WTC11 (cell line): ENCODE data around the gene U2AF2. TPM values are rescaled to one million over a fixed set of nuclear protein-coding genes. Genes with fewer than 3 reads are reported as not detected.

Experiments used
- ATAC-seq: fragments of 200-7000 bp; cut with Tn5 transposase; 2 replicates; pipeline ENCODE4 v1.10.0; 2021; ENCODE audit warnings: mild to moderate bottlenecking, moderate library complexity
- CTCF ChIA-PET: fragments of 300-600 bp; sonication (Branson Sonifier 250); formaldehyde crosslinking; loops from one replicate; lab custom pipeline; 2021; ENCODE audit warnings: antibody characterized with exemption; lab: Charles Lee
- POLR2A ChIA-PET: fragments of 350-600 bp; sonication (Branson Sonifier 250); formaldehyde crosslinking; loops from one replicate; lab custom pipeline; 2021; ENCODE audit warnings: antibody characterized with exemption; lab: Charles Lee
- DNase-seq: peaks from one replicate; pipeline ENCODE4 v3.0.0; 2021; ENCODE audit warnings: low spot score
- H3K27ac Mint-ChIP-seq: 2 replicates; pipeline ENCODE4 v1.8.0; 2021; ENCODE audit warnings: mixed read lengths
- H3K27me3 Mint-ChIP-seq: 2 replicates; pipeline ENCODE4 v1.8.0; 2021; ENCODE audit warnings: low read depth, mild to moderate bottlenecking, moderate library complexity, mixed read lengths
- H3K36me3 Mint-ChIP-seq: 2 replicates; pipeline ENCODE4 v1.8.0; 2021; ENCODE audit warnings: mixed read lengths
- H3K4me1 Mint-ChIP-seq: 2 replicates; pipeline ENCODE4 v1.8.0; 2022; ENCODE audit warnings: mixed read lengths
- H3K4me3 Mint-ChIP-seq: 2 replicates; pipeline ENCODE4 v1.8.0; 2021; ENCODE audit warnings: mild to moderate bottlenecking, moderate library complexity, mixed read lengths
- H3K9me3 Mint-ChIP-seq: 2 replicates; pipeline ENCODE4 v1.8.0; 2021; ENCODE audit warnings: mixed read lengths
- ARID4B ChIP-seq: sonication (generic); formaldehyde crosslinking; IDR thresholded peaks from 2 replicates; pipeline ENCODE4 v1.8.0; 2023; ENCODE audit warnings: missing genetic modification reagents, mild to moderate bottlenecking, borderline replicate concordance
- CTCF ChIP-seq: fragments of 200-600 bp; IDR thresholded peaks from 2 replicates; pipeline ENCODE4 v1.8.0; 2022; ENCODE audit warnings: antibody characterized with exemption
- ESRRA ChIP-seq: sonication (generic); formaldehyde crosslinking; IDR thresholded peaks from 2 replicates; pipeline ENCODE4 v1.8.1; 2022; ENCODE audit warnings: mild to moderate bottlenecking, missing genetic modification reagents, borderline replicate concordance
- IRF2 ChIP-seq: sonication (generic); formaldehyde crosslinking; IDR thresholded peaks from 2 replicates; pipeline ENCODE4 v1.8.0; 2022; ENCODE audit warnings: low read depth, missing genetic modification reagents, borderline replicate concordance
- JAZF1 ChIP-seq: fragments of 250-450 bp; sonication (Bioruptor Pico); IDR thresholded peaks from 2 replicates; pipeline ENCODE4 v1.9.0; 2021; ENCODE audit warnings: moderate library complexity, mild to moderate bottlenecking, inconsistent platforms
- JUN ChIP-seq: sonication (generic); formaldehyde crosslinking; IDR thresholded peaks from 2 replicates; pipeline ENCODE4 v1.8.0; 2023; ENCODE audit warnings: mild to moderate bottlenecking, missing genetic modification reagents
- KAT7 ChIP-seq: sonication (generic); formaldehyde crosslinking; IDR thresholded peaks from 2 replicates; pipeline ENCODE4 v1.8.1; 2023; ENCODE audit warnings: missing genetic modification reagents, mild to moderate bottlenecking, borderline replicate concordance
- MYBL2 ChIP-seq: sonication (generic); formaldehyde crosslinking; IDR thresholded peaks from 2 replicates; pipeline ENCODE4 v1.8.1; 2023; ENCODE audit warnings: mild to moderate bottlenecking, moderate library complexity, missing genetic modification reagents
- NFYB ChIP-seq: sonication (generic); formaldehyde crosslinking; conservative IDR thresholded peaks from 2 replicates; pipeline ENCODE4 v1.8.0; 2022; ENCODE audit warnings: low read depth, missing genetic modification reagents
- NR1H2 ChIP-seq: sonication (generic); formaldehyde crosslinking; IDR thresholded peaks from 2 replicates; pipeline ENCODE4 v1.9.0; 2021; ENCODE audit warnings: mild to moderate bottlenecking, moderate library complexity, missing genetic modification reagents
- SOX15 ChIP-seq: fragments of 250-450 bp; sonication (Bioruptor Pico); IDR thresholded peaks from 2 replicates; pipeline ENCODE4 v1.9.0; 2021; ENCODE audit warnings: mild to moderate bottlenecking
- ZSCAN18 ChIP-seq: fragments of 250-450 bp; sonication (Bioruptor Pico); IDR thresholded peaks from 2 replicates; pipeline ENCODE4 v2.1.2; 2022; ENCODE audit warnings: mild to moderate bottlenecking, moderate library complexity
- total RNA-seq: library from RNA; stranded (reverse); gene quantifications from 3 replicates; pipeline ENCODE4 v1.2.3, GENCODE V29; 2021
- TF ChIP-seq, protein P1 (sequence below): sonication (generic); formaldehyde crosslinking; IDR thresholded peaks from 2 replicates; pipeline ENCODE4 v1.8.1; 2023; ENCODE audit warnings: mild to moderate bottlenecking, missing genetic modification reagents, moderate library complexity

The U2AF2 gene
- total RNA-seq, 1 experiment from 2014 or later = 302 TPM

DNA sequence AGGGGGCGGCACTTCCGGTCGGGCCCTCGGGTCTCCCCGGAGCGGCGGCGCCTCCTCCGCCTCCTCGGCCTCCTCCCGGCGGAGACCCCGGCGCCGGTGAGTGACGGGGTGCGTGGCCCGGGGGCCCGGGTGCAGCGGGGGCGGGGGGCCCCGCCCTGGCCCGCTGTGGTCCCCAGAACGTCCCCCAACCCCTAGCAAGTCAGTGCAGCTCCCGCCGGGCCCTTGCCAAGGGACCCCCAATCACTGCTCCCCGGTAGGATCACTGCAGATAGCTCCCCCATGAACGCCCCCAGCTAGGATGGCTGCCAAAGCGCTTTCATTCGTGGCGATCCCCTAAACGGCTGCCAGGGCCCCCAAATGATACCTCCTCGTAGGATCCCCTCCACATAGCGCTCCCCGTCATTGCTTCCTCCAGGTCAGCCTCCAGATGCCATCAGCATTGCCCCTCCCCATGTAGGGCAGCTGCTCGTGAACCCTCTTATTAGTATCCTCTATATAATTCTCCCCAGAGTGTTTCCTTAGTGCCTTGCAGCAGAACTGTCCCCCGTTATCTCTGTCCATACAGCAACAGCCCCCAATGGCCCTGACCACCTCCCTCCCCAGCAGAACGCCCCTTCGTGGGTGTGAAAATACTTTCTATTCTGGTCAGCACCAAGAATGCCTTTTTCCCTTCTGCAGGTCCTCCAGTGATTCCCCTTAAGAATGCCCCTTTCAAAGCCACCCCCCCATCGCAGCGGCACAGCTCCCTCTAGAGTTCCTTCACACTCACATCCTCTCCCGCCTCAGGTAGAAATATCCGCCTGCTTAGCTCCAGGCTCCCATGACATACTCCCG is 49.0 kb upstream of the U2AF2 start, which contains the start of gene ZNF865:
Gene ZNF865, plus strand, starts transcription at position 11 of the 834 bp plus-strand sequence. CDS start 7,972 bp downstream, outside the sequence.
- DNase-seq = peak; percentile 81

DNA sequence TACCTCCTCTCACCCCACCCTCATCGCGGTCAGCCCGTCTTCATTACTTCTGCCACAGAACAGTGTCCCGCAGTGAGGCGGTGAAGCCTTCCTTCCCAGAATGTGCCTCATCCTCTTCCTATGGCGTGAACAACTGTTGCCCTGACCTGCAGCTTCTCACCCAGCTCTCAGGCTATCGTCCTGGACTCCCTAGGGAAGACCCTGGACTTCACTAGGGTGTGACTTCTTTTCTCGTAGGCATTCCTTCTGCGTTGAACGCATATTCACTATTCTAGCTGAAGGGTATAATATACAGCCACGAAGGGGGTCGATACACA is 48.4 kb upstream of the U2AF2 start:
- no peaks in the 10 kb centered on the region for H3K9me3 Mint-ChIP-seq
- ChIA-PET CTCF (interaction anchor here (0.5 to 4.4 kb wide), 38 partner anchors 9 to 515 kb away, joined by 3 to 55 read pairs (median 5); partner anchors contain the start of genes CCDC106, ISOC2, U2AF2 and ZNF579), POLR2A (interaction anchor here (0.8 to 1.9 kb wide), 7 partner anchors 14 to 110 kb away, joined by 3 to 10 read pairs (median 5); partner anchors contain the start of gene ZNF784)
- no peak for DNase-seq
- H3K4me3 Mint-ChIP-seq = peak overlapping the region; percentile 98
- no peak for ATAC-seq
- H3K27ac Mint-ChIP-seq = peak overlapping the region; percentile 99
- no peaks in the 10 kb centered on the region for H3K27me3 Mint-ChIP-seq
- TF ChIP-seq ZSCAN18 = no peak
- TF ChIP-seq ARID4B = no peak
- H3K4me1 Mint-ChIP-seq = peaks cover 21% of the 10 kb centered on the region
- peaks cover 22% of the 10 kb centered on the region for H3K36me3 Mint-ChIP-seq

More for the DNA sequence above, 49.0 kb upstream of the U2AF2 start, which contains the start of gene ZNF865:
- H3K9me3 Mint-ChIP-seq = no peaks in the 10 kb centered on the region
- peak; percentile 43 for ATAC-seq
- peak within 1 kb of the TSS; percentile 99 for H3K27ac Mint-ChIP-seq
- H3K36me3 Mint-ChIP-seq = peaks cover 22% of the 10 kb centered on the region
- CTCF ChIA-PET = interaction anchor here (0.5 to 4.4 kb wide), 44 partner anchors 7 to 516 kb away, joined by 3 to 55 read pairs (median 4); partner anchors contain the start of genes CCDC106, ISOC2, U2AF2 and ZNF579
- POLR2A ChIA-PET = interaction anchor here (0.7 to 1.9 kb wide), 9 partner anchors 13 to 121 kb away, joined by 3 to 10 read pairs (median 5); partner anchors contain the start of genes NAT14 and ZNF784
- peak within 1 kb of the TSS; percentile 98 for H3K4me3 Mint-ChIP-seq
- no peaks in the 10 kb centered on the region for H3K27me3 Mint-ChIP-seq
- H3K4me1 Mint-ChIP-seq = peaks cover 27% of the 10 kb centered on the region
- no peak for TF ChIP-seq IRF2 (CRISPR knock-in tag)
- TF ChIP-seq CTCF = 0 out of 2 replicates have a peak, but pooled peaks have one; percentile 14
- TF ChIP-seq, protein P1, sequence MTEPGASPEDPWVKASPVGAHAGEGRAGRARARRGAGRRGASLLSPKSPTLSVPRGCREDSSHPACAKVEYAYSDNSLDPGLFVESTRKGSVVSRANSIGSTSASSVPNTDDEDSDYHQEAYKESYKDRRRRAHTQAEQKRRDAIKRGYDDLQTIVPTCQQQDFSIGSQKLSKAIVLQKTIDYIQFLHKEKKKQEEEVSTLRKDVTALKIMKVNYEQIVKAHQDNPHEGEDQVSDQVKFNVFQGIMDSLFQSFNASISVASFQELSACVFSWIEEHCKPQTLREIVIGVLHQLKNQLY (CRISPR knock-in tag) = no peak

- Mint-ChIP-seq H3K4me3 (peak overlapping the region; percentile 98), H3K9me3 (no peaks in the 10 kb centered on the region), H3K27ac (peak overlapping the region; percentile 99), H3K27me3 (no peaks in the 10 kb centered on the region), H3K36me3 (peaks cover 22% of the 10 kb centered on the region), H3K4me1 (peaks cover 17% of the 10 kb centered on the region)
- DNase-seq (no peak), ATAC-seq (no peak)
- CTCF ChIA-PET = interaction anchor here (0.6 to 4.4 kb wide), 34 partner anchors 8 to 450 kb away, joined by 3 to 55 read pairs (median 6); partner anchors contain the start of genes CCDC106, ISOC2, U2AF2 and ZNF579
- POLR2A ChIA-PET = interaction anchor here (1.0 to 1.9 kb wide), 6 partner anchors 14 to 110 kb away, joined by 3 to 10 read pairs (median 6); partner anchors contain the start of gene ZNF784
- no peak for TF ChIP-seq ESRRA (CRISPR knock-in tag)
- no peak for TF ChIP-seq JAZF1 (CRISPR knock-in tag)
- no peak for TF ChIP-seq KAT7 (CRISPR knock-in tag)
- TF ChIP-seq NFYB = no peak
- no peak for TF ChIP-seq NR1H2
- TF ChIP-seq JUN (CRISPR knock-in tag) = no peak
- no peak for TF ChIP-seq MYBL2 (CRISPR knock-in tag)
- no peak for TF ChIP-seq SOX15 (CRISPR knock-in tag)
These were observed 48.0 kb upstream of the U2AF2 start for GRCh38 chr19:55606817-55607216.
